Measurements from ENCODE around the gene CYP8B1. TPM values are rescaled to one million over a fixed set of nuclear protein-coding genes. Genes with fewer than 3 reads are reported as not detected.

CYP8B1 gene
- total and polyA plus RNA-seq, 2 of the 8 experiments (the other 6 are each of a cell fraction or from before 2014, with no cell fraction given), result not detected

DNA sequence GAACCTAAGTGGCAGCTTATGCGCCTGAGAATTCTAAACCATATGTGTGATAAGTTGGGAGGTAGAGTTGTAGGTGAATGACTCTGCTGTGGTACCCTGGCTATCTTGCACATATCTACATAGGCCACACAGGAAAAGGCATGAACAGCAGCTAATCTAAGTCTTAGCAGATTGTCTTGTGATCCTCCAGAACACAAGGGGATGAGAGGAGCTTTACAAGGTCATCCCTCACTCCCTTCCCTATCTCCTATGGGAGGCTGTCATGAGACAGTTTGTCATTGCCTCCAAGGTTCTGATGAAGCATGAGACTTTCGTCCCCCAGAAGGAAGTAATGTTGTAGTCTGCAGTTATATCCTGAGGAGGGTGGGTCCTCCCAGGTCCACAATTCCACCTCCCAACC lies 26.6 kb upstream of the CYP8B1 start:
- Histone ChIP-seq H3K9me3 (ENCODE audit: insufficient read depth in 2 of 2, low read depth in 1 of 2, low read length in 1 of 2) (peaks cover 0 to 2% of the 10 kb centered on the region in 2 experiments; a peak in 1 of 4 replicates), H3K4me2 (ENCODE audit: insufficient read depth in 1 of 2, low read depth in 2 of 2, low read length in 2 of 2) (no peak overlapping the region), H3K23ac (ENCODE audit: insufficient read length) (no peak overlapping the region), H3K9ac (replicated peaks in 1 of 4; ENCODE audit: extremely low read depth in 1 of 4, low read depth in 3 of 4, low read length in 3 of 4) (no peak overlapping the region), H2BK120ac (replicated peaks; ENCODE audit: low read depth, low read length) (no peak overlapping the region), H2BK20ac (ENCODE audit: low read length) (no peak overlapping the region), H3K23me2 (ENCODE audit: low read depth, low read length) (no peaks in the 10 kb centered on the region), H3K4ac (replicated peaks; ENCODE audit: insufficient read length, low read depth, low read length) (no peak overlapping the region), H3K14ac (ENCODE audit: insufficient read length) (no peak overlapping the region), H2AK5ac (ENCODE audit: low read depth, low read length) (no peak overlapping the region), H3K56ac (replicated peaks; ENCODE audit: insufficient read length, low read depth, low read length) (no peak overlapping the region), H3K36me3 (ENCODE audit: control insufficient read depth in 2 of 4, insufficient read depth in 4 of 4, low read length in 3 of 4) (no peaks in the 10 kb centered on the region), H3K27me3 (replicated peaks in 1 of 4; ENCODE audit: control insufficient read depth in 3 of 4, extremely low read depth in 1 of 4, insufficient read depth in 3 of 4, low read length in 3 of 4) (no peaks in the 10 kb centered on the region), H4K8ac (ENCODE audit: extremely low read depth, insufficient read depth, low read length) (no peak overlapping the region), H3K79me1 (ENCODE audit: low read depth, low read length) (no peaks in the 10 kb centered on the region), H4K20me1 (replicated peaks in 1 of 2; ENCODE audit: control insufficient read depth in 1 of 2, insufficient read depth in 2 of 2, low read length in 2 of 2) (no peaks in the 10 kb centered on the region), H3K4me3 (ENCODE audit: extremely low read depth in 1 of 4, insufficient read depth in 2 of 4, low read depth in 3 of 4, low read length in 4 of 4) (no peak overlapping the region), H2BK5ac (ENCODE audit: low read depth, low read length) (no peak overlapping the region), H4K91ac (replicated peaks; ENCODE audit: insufficient read length, low read length) (no peak overlapping the region), H3K79me2 (ENCODE audit: control insufficient read depth in 1 of 2, insufficient read depth in 2 of 2, low read length in 2 of 2) (no peaks in the 10 kb centered on the region), H2AFZ (ENCODE audit: low read length) (no peak overlapping the region), H3K27ac (ENCODE audit: low read depth, low read length) (no peak overlapping the region), H2BK12ac (ENCODE audit: low read depth, low read length) (no peak overlapping the region), H3K18ac (ENCODE audit: extremely low read depth, low read length) (no peak overlapping the region), H3K4me1 (replicated peaks in 1 of 4; ENCODE audit: control insufficient read depth in 3 of 4, insufficient read depth in 4 of 4, low read length in 3 of 4) (no peaks in the 10 kb centered on the region; a peak in 1 of 7 replicates), H4K5ac (ENCODE audit: insufficient read length, low read depth, low read length) (no peak overlapping the region), H2BK15ac (ENCODE audit: low read length) (no peak overlapping the region)
- DNase-seq (ENCODE audit: low read depth in 1 of 2, low spot score in 2 of 2), result no peak
- CTCF ChIA-PET (ENCODE audit: partially characterized antibody), result interaction anchor here (0.6 kb wide), 1 partner anchor 654 kb away, joined by 3 read pairs; no protein-coding TSS in a partner anchor
- WGBS, 2 experiments (ENCODE audit: extremely low coverage in 1 of 2, insufficient coverage in 1 of 2, insufficient read length in 1 of 2, insufficient replicate concordance in 2 of 2, low coverage in 1 of 2, low lambda C conversion rate in 2 of 2, missing lambda C conversion rate in 1 of 2), result 87% methylated on average over 2 of the region's 2 CpGs; no CpG with 5 or more reads in 1 of the 2 experiments
- no peak for FAIRE-seq
- POLR2A ChIA-PET (ENCODE audit: partially characterized antibody), result interaction anchor here (0.7 kb wide), 1 partner anchor 21 kb away, joined by 3 read pairs; no protein-coding TSS in a partner anchor
- TF ChIP-seq SP1 (IDR thresholded peaks at IDR 0.05; ENCODE audit: low read depth, low read length) (no peak), RFX5 (IDR thresholded peaks at IDR 0.05; ENCODE audit: borderline replicate concordance, low read depth, low read length) (no peak), TBP (IDR thresholded peaks at IDR 0.05; ENCODE audit: low read depth, low read length) (no peak), SIX5 (IDR thresholded peaks at IDR 0.05; ENCODE audit: low read depth, low read length) (no peak)

Measured in H1 (cell line).